Peyer's patch (tissue), 4 donors: ENCODE data around the gene KCNS1.

ENCODE experiments used
- POLR2A ChIP-seq, 2 donors: fragments of 450-650 bp; IDR thresholded peaks; one replicate each; pipeline ENCODE4 v1.5.1; 2017; ENCODE audit warnings: antibody characterized with exemption in 2 of 2, mild to moderate bottlenecking in 2 of 2, moderate library complexity in 2 of 2
- TF ChIP-seq, protein P1 (sequence below), 6 experiments: fragments of 450-650 bp in 4 of 6; fragments of 200-600 bp in 2 of 6; sonication (generic) in 1 of 6; IDR thresholded peaks; one replicate each; pipeline ENCODE4 v1.5.1; 2017 to 2019; ENCODE audit warnings: antibody characterized with exemption in 6 of 6, mild to moderate bottlenecking in 3 of 6, moderate library complexity in 1 of 6

DNA sequence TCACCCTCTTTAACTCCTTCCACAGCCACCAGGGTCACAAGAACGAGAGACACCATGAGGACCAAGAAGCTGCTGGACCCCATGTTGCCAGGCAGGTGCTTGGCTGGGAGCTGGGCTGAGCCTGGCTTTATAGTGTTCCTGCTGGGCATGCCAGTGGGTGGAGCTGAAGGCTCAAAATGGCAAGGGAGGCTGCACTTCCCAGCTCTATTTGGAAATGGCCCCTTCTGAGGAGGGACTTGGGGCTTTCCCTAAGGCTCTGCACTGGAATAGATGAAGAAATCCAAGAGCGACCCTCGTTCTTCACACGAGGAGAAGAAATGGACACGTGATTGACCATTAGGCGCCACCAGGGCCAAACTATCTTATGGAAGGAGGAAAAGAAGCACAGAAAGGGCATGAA is 23.4 kb upstream of the KCNS1 start, which contains the start of gene WFDC12:
- no peak for TF ChIP-seq POLR2A (IDR thresholded peaks at IDR 0.05)
- TF ChIP-seq, protein P1, sequence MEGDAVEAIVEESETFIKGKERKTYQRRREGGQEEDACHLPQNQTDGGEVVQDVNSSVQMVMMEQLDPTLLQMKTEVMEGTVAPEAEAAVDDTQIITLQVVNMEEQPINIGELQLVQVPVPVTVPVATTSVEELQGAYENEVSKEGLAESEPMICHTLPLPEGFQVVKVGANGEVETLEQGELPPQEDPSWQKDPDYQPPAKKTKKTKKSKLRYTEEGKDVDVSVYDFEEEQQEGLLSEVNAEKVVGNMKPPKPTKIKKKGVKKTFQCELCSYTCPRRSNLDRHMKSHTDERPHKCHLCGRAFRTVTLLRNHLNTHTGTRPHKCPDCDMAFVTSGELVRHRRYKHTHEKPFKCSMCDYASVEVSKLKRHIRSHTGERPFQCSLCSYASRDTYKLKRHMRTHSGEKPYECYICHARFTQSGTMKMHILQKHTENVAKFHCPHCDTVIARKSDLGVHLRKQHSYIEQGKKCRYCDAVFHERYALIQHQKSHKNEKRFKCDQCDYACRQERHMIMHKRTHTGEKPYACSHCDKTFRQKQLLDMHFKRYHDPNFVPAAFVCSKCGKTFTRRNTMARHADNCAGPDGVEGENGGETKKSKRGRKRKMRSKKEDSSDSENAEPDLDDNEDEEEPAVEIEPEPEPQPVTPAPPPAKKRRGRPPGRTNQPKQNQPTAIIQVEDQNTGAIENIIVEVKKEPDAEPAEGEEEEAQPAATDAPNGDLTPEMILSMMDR (IDR thresholded peaks at IDR 0.05), result no peak
